ENCODE measurements around the gene KRT71. TPM values are rescaled to one million over a fixed set of nuclear protein-coding genes. Genes with fewer than 3 reads are reported as not detected.

KRT71 gene
- total and polyA plus RNA-seq, 2 of the 8 experiments (the other 6 are each of a cell fraction or from before 2014, with no cell fraction given): not detected

DNA sequence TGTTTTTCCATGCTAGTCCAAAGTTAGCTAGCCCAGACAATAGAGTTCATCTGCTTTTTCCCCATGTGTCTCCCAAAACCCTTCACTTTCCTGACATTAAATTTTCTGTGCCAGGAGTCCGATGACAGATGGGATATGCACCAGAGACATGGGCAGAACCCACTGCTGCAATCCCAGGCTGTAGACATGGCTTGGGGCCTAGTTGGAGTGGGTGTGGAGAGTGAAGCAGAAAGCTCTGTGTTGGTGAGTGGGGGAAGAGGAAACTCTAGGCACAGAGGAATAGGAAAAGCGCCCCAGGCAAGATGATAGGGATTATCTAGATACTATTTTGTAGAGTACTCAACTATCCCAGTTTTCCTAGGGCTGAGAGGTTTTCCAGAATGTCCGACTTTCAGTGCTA lies 25.5 kb upstream of the KRT71 start (continued):
- no peak for TF ChIP-seq MAFK (IDR thresholded peaks at IDR 0.05; ENCODE audit: low read depth, low read length)

Measured in H1 (cell line).